HEK293 (cell line): ENCODE data around the gene OVCH2.

Experiments used
- CTCF ChIA-PET: fragments of 350-600 bp; formaldehyde crosslinking; extraction: SDS; loops from one replicate; lab custom pipeline; 2021; ENCODE audit warnings: antibody characterized with exemption; lab: Yijun Ruan, JAX
- POLR2A ChIA-PET: fragments of 300-600 bp; formaldehyde crosslinking; extraction: SDS; loops from one replicate; lab custom pipeline; 2020; ENCODE audit warnings: antibody characterized with exemption, inconsistent platforms; lab: Yijun Ruan, JAX
- H3K27ac ChIP-seq: fragments of 200-500 bp; sonication (Bioruptor generic); 2 replicates; pipeline ENCODE4 v1.5.1; 2014; ENCODE audit warnings: low read depth, low read length, control low read depth, inconsistent platforms; ENCODE audit errors: extremely low read depth
- H3K36me3 ChIP-seq, 2 experiments: fragments of 200-500 bp in 1 of 2; sonication (Bioruptor generic) in 1 of 2; 1 replicate in 1 of 2; 2 replicates in 1 of 2; pipeline ENCODE4 v1.5.1; 2014 to 2017; ENCODE audit warnings: inconsistent platforms in 2 of 2, low read length in 2 of 2; ENCODE audit not compliant: control insufficient read depth in 2 of 2, insufficient read depth in 1 of 2
- H3K4me1 ChIP-seq: fragments of 200-500 bp; sonication (Bioruptor generic); 2 replicates; pipeline ENCODE4 v1.5.1; 2014; ENCODE audit warnings: mild to moderate bottlenecking, low read length, inconsistent platforms; ENCODE audit not compliant: control insufficient read depth, insufficient read depth
- H3K4me3 ChIP-seq: 2 replicates; pipeline ENCODE4 v1.5.1; 2011; ENCODE audit warnings: low read depth, mild to moderate bottlenecking, control low read depth, low read length, moderate library complexity
- H3K9me3 ChIP-seq: fragments of 200-500 bp; sonication (Bioruptor generic); 2 replicates; pipeline ENCODE4 v1.5.1; 2014; ENCODE audit warnings: low read depth, low read length, inconsistent platforms; ENCODE audit not compliant: control insufficient read depth, insufficient read depth
- BCL11A ChIP-seq: fragments of 450-650 bp; formaldehyde crosslinking; IDR thresholded peaks from 2 replicates; pipeline ENCODE4 v1.5.1; 2016; ENCODE audit warnings: low read depth, missing biosample characterization, missing genetic modification characterization
- FEZF1 ChIP-seq: fragments of 450-650 bp; formaldehyde crosslinking; IDR thresholded peaks from 2 replicates; pipeline ENCODE4 v1.5.1; 2016; ENCODE audit warnings: missing biosample characterization, missing genetic modification characterization
- GLIS1 ChIP-seq: fragments of 450-650 bp; formaldehyde crosslinking; IDR thresholded peaks from 2 replicates; pipeline ENCODE4 v1.5.1; 2016; ENCODE audit warnings: missing biosample characterization, missing genetic modification characterization
- HOXD13 ChIP-seq: sonication (generic); formaldehyde crosslinking; IDR thresholded peaks from 2 replicates; pipeline ENCODE4 v1.8.0; 2022; ENCODE audit warnings: missing genetic modification reagents, borderline replicate concordance
- KLF10 ChIP-seq: fragments of 450-650 bp; IDR thresholded peaks from 2 replicates; pipeline ENCODE4 v1.5.1; 2018; ENCODE audit warnings: missing biosample characterization, mild to moderate bottlenecking, missing genetic modification characterization
- OVOL3 ChIP-seq: fragments of 450-650 bp; formaldehyde crosslinking; IDR thresholded peaks from 2 replicates; pipeline ENCODE4 v1.5.1; 2016; ENCODE audit warnings: missing biosample characterization, missing genetic modification characterization
- SCRT1 ChIP-seq: fragments of 450-650 bp; formaldehyde crosslinking; IDR thresholded peaks from 2 replicates; pipeline ENCODE4 v1.5.1; 2016; ENCODE audit warnings: missing biosample characterization, missing genetic modification characterization, borderline replicate concordance
- SETDB1 ChIP-seq: IDR thresholded peaks from one replicate; pipeline ENCODE4 v1.6.1; 2017; ENCODE audit warnings: mild to moderate bottlenecking, low read length, moderate library complexity, mixed read lengths; ENCODE audit not compliant: insufficient read length
- ZBTB8A ChIP-seq: fragments of 450-650 bp; formaldehyde crosslinking; IDR thresholded peaks from 2 replicates; pipeline ENCODE4 v1.5.1; 2016; ENCODE audit warnings: missing biosample characterization, missing genetic modification characterization
- ZEB2 ChIP-seq: fragments of 450-650 bp; formaldehyde crosslinking; IDR thresholded peaks from 2 replicates; pipeline ENCODE4 v1.5.1; 2016; ENCODE audit warnings: missing biosample characterization, missing genetic modification characterization
- ZFP3 ChIP-seq: fragments of 450-650 bp; formaldehyde crosslinking; IDR thresholded peaks from 2 replicates; pipeline ENCODE4 v1.5.1; 2016; ENCODE audit warnings: low read depth, missing biosample characterization, missing genetic modification characterization
- ZIC2 ChIP-seq: fragments of 450-650 bp; formaldehyde crosslinking; IDR thresholded peaks from 2 replicates; pipeline ENCODE4 v1.5.1; 2016; ENCODE audit warnings: missing biosample characterization, missing genetic modification characterization
- ZNF114 ChIP-seq: fragments of 450-650 bp; formaldehyde crosslinking; IDR thresholded peaks from 2 replicates; pipeline ENCODE4 v1.5.0; 2017; ENCODE audit warnings: missing biosample characterization, missing genetic modification characterization
- ZNF121 ChIP-seq: fragments of 450-650 bp; formaldehyde crosslinking; IDR thresholded peaks from 2 replicates; pipeline ENCODE4 v1.5.1; 2016; ENCODE audit warnings: missing biosample characterization, missing genetic modification characterization
- ZNF2 ChIP-seq: fragments of 450-650 bp; formaldehyde crosslinking; IDR thresholded peaks from 2 replicates; pipeline ENCODE4 v1.5.1; 2016; ENCODE audit warnings: missing biosample characterization, missing genetic modification characterization
- ZNF335 ChIP-seq: fragments of 450-650 bp; formaldehyde crosslinking; conservative IDR thresholded peaks from 2 replicates; pipeline ENCODE4 v1.5.1; 2016; ENCODE audit warnings: missing biosample characterization, missing genetic modification characterization
- ZNF362 ChIP-seq: fragments of 450-650 bp; formaldehyde crosslinking; IDR thresholded peaks from 2 replicates; pipeline ENCODE4 v1.5.1; 2016; ENCODE audit warnings: missing biosample characterization, missing genetic modification characterization
- ZNF580 ChIP-seq: fragments of 450-650 bp; formaldehyde crosslinking; IDR thresholded peaks from 2 replicates; pipeline ENCODE4 v1.5.1; 2016; ENCODE audit warnings: missing biosample characterization, missing genetic modification characterization
- ZNF629 ChIP-seq: fragments of 450-650 bp; formaldehyde crosslinking; IDR thresholded peaks from 2 replicates; pipeline ENCODE4 v1.5.1; 2017; ENCODE audit warnings: missing biosample characterization, missing genetic modification characterization
- ZNF639 ChIP-seq: fragments of 450-650 bp; formaldehyde crosslinking; IDR thresholded peaks from 2 replicates; pipeline ENCODE4 v1.5.1; 2016; ENCODE audit warnings: missing biosample characterization, missing genetic modification characterization
- ZNF660 ChIP-seq: fragments of 450-650 bp; IDR thresholded peaks from 2 replicates; pipeline ENCODE4 v1.5.1; 2018; ENCODE audit warnings: missing biosample characterization, mild to moderate bottlenecking, missing genetic modification characterization
- ZNF785 ChIP-seq: fragments of 450-650 bp; formaldehyde crosslinking; IDR thresholded peaks from 2 replicates; pipeline ENCODE4 v1.5.1; 2016; ENCODE audit warnings: missing biosample characterization, missing genetic modification characterization
- TF ChIP-seq, protein P1 (sequence below): fragments of 450-650 bp; IDR thresholded peaks from 2 replicates; pipeline ENCODE4 v1.5.1; 2018; ENCODE audit warnings: missing biosample characterization, mild to moderate bottlenecking, missing genetic modification characterization
- TF ChIP-seq, protein P2 (sequence below): fragments of 450-650 bp; formaldehyde crosslinking; IDR thresholded peaks from 2 replicates; pipeline ENCODE4 v1.5.1; 2016; ENCODE audit warnings: missing biosample characterization, missing genetic modification characterization
- TF ChIP-seq, protein P3 (sequence below): fragments of 450-650 bp; formaldehyde crosslinking; IDR thresholded peaks from 2 replicates; pipeline ENCODE4 v1.5.1; 2016; ENCODE audit warnings: missing biosample characterization, missing genetic modification characterization, borderline replicate concordance
- TF ChIP-seq, protein P4 (sequence below): fragments of 450-650 bp; formaldehyde crosslinking; IDR thresholded peaks from 2 replicates; pipeline ENCODE4 v1.5.1; 2016; ENCODE audit warnings: missing biosample characterization, missing genetic modification characterization
- TF ChIP-seq, protein P5 (sequence below): IDR thresholded peaks from 2 replicates; pipeline ENCODE4 v1.6.1; 2011; ENCODE audit warnings: mild to moderate bottlenecking, low read depth, low read length, borderline replicate concordance

Gene OVCH2

GRCh38 chr11:7690648-7691047 lies 15.6 kb downstream of the OVCH2 start:
- POLR2A ChIA-PET, result no interaction called here
- CTCF ChIA-PET, result interaction anchor here (0.6 to 5.7 kb wide), 20 partner anchors 9 to 711 kb away, joined by 3 to 36 read pairs (median 4); partner anchors contain the start of gene EIF3F
- no peaks in the 10 kb centered on the region for H3K36me3 ChIP-seq
- TF ChIP-seq ZBTB8A (tag by site-specific recombination), result peak; percentile 26; the same call in 1 of the 2 replicates
- TF ChIP-seq ZNF2 (tag by site-specific recombination), result peak; percentile 72; the same call in 1 of the 2 replicates
- TF ChIP-seq, protein P1, sequence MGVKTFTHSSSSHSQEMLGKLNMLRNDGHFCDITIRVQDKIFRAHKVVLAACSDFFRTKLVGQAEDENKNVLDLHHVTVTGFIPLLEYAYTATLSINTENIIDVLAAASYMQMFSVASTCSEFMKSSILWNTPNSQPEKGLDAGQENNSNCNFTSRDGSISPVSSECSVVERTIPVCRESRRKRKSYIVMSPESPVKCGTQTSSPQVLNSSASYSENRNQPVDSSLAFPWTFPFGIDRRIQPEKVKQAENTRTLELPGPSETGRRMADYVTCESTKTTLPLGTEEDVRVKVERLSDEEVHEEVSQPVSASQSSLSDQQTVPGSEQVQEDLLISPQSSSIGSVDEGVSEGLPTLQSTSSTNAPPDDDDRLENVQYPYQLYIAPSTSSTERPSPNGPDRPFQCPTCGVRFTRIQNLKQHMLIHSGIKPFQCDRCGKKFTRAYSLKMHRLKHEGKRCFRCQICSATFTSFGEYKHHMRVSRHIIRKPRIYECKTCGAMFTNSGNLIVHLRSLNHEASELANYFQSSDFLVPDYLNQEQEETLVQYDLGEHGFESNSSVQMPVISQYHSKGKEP (tag by site-specific recombination), result peak; percentile 50
- peak; percentile 45 for TF ChIP-seq ZIC2 (tag by site-specific recombination)
- peak; percentile 95 for TF ChIP-seq HOXD13 (CRISPR knock-in tag)
- TF ChIP-seq KLF10, result peak; percentile 45; the same call in 1 of the 2 replicates
- peak; percentile 11 for TF ChIP-seq SETDB1
- peak; percentile 63; the same call in 1 of the 2 replicates for TF ChIP-seq ZNF660 (tag by site-specific recombination)
- TF ChIP-seq FEZF1 (tag by site-specific recombination), result peak; percentile 100
- no peak for TF ChIP-seq ZNF114 (tag by site-specific recombination)
- TF ChIP-seq ZNF362 (tag by site-specific recombination), result peak; percentile 81
- peak; percentile 65; the same call in 1 of the 2 replicates for TF ChIP-seq SCRT1 (tag by site-specific recombination)
- peak; percentile 59 for TF ChIP-seq GLIS1 (tag by site-specific recombination)
- peak; percentile 25; the same call in 1 of the 2 replicates for TF ChIP-seq ZNF335 (tag by site-specific recombination)
- TF ChIP-seq ZFP3 (tag by site-specific recombination), result no peak
- TF ChIP-seq, protein P2, sequence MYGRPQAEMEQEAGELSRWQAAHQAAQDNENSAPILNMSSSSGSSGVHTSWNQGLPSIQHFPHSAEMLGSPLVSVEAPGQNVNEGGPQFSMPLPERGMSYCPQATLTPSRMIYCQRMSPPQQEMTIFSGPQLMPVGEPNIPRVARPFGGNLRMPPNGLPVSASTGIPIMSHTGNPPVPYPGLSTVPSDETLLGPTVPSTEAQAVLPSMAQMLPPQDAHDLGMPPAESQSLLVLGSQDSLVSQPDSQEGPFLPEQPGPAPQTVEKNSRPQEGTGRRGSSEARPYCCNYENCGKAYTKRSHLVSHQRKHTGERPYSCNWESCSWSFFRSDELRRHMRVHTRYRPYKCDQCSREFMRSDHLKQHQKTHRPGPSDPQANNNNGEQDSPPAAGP (tag by site-specific recombination), result no peak
- peak; percentile 69 for TF ChIP-seq ZNF629 (tag by site-specific recombination)
- no peak for TF ChIP-seq ZNF785 (tag by site-specific recombination)
- TF ChIP-seq ZNF639 (tag by site-specific recombination), result peak; percentile 78
- TF ChIP-seq OVOL3 (tag by site-specific recombination), result peak; percentile 78; the same call in 1 of the 2 replicates
- no peak for TF ChIP-seq ZNF121
- TF ChIP-seq, protein P3, sequence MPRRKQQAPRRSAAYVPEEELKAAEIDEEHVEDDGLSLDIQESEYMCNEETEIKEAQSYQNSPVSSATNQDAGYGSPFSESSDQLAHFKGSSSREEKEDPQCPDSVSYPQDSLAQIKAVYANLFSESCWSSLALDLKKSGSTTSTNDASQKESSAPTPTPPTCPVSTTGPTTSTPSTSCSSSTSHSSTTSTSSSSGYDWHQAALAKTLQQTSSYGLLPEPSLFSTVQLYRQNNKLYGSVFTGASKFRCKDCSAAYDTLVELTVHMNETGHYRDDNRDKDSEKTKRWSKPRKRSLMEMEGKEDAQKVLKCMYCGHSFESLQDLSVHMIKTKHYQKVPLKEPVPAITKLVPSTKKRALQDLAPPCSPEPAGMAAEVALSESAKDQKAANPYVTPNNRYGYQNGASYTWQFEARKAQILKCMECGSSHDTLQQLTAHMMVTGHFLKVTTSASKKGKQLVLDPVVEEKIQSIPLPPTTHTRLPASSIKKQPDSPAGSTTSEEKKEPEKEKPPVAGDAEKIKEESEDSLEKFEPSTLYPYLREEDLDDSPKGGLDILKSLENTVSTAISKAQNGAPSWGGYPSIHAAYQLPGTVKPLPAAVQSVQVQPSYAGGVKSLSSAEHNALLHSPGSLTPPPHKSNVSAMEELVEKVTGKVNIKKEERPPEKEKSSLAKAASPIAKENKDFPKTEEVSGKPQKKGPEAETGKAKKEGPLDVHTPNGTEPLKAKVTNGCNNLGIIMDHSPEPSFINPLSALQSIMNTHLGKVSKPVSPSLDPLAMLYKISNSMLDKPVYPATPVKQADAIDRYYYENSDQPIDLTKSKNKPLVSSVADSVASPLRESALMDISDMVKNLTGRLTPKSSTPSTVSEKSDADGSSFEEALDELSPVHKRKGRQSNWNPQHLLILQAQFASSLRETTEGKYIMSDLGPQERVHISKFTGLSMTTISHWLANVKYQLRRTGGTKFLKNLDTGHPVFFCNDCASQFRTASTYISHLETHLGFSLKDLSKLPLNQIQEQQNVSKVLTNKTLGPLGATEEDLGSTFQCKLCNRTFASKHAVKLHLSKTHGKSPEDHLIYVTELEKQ, result peak; percentile 68
- peak; percentile 61 for TF ChIP-seq ZNF580 (tag by site-specific recombination)
- TF ChIP-seq, protein P4, sequence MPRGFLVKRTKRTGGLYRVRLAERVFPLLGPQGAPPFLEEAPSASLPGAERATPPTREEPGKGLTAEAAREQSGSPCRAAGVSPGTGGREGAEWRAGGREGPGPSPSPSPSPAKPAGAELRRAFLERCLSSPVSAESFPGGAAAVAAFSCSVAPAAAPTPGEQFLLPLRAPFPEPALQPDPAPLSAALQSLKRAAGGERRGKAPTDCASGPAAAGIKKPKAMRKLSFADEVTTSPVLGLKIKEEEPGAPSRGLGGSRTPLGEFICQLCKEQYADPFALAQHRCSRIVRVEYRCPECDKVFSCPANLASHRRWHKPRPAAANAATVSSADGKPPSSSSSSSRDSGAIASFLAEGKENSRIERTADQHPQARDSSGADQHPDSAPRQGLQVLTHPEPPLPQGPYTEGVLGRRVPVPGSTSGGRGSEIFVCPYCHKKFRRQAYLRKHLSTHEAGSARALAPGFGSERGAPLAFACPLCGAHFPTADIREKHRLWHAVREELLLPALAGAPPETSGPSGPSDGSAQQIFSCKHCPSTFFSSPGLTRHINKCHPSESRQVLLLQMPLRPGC (tag by site-specific recombination), result peak; percentile 55; the same call in 1 of the 2 replicates
- peak; percentile 67 for TF ChIP-seq ZEB2 (tag by site-specific recombination)
- TF ChIP-seq, protein P5, sequence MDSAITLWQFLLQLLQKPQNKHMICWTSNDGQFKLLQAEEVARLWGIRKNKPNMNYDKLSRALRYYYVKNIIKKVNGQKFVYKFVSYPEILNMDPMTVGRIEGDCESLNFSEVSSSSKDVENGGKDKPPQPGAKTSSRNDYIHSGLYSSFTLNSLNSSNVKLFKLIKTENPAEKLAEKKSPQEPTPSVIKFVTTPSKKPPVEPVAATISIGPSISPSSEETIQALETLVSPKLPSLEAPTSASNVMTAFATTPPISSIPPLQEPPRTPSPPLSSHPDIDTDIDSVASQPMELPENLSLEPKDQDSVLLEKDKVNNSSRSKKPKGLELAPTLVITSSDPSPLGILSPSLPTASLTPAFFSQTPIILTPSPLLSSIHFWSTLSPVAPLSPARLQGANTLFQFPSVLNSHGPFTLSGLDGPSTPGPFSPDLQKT, result no peak
- TF ChIP-seq BCL11A (tag by site-specific recombination), result no peak

More at GRCh38 chr11:7690648-7691047, 15.6 kb downstream of the OVCH2 start:
- H3K4me3 ChIP-seq, result no peak overlapping the region
- no peak overlapping the region for H3K27ac ChIP-seq
- H3K9me3 ChIP-seq, result no peaks in the 10 kb centered on the region
- H3K4me1 ChIP-seq, result no peaks in the 10 kb centered on the region; the same call in none of the 2 replicates
